A549 (cell line): ENCODE results near the gene CST4.
"Not testable (repeated sequence)": the region's sequence is repeated elsewhere in the genome, so short reads cannot be mapped to it uniquely, and the experiment has no call there.

Source experiments
- BHLHE40 ChIP-seq: IDR thresholded peaks from 2 replicates; pipeline ENCODE4 v1.6.1; 2012; ENCODE audit warnings: low read depth, low read length, inconsistent platforms
- TF ChIP-seq, protein P1 (sequence below): fragments of >200 bp; sonication (Bioruptor Twin); formaldehyde crosslinking; IDR thresholded peaks from 3 replicates; pipeline ENCODE4 v1.5.1; 2016

- TF ChIP-seq, protein P1, sequence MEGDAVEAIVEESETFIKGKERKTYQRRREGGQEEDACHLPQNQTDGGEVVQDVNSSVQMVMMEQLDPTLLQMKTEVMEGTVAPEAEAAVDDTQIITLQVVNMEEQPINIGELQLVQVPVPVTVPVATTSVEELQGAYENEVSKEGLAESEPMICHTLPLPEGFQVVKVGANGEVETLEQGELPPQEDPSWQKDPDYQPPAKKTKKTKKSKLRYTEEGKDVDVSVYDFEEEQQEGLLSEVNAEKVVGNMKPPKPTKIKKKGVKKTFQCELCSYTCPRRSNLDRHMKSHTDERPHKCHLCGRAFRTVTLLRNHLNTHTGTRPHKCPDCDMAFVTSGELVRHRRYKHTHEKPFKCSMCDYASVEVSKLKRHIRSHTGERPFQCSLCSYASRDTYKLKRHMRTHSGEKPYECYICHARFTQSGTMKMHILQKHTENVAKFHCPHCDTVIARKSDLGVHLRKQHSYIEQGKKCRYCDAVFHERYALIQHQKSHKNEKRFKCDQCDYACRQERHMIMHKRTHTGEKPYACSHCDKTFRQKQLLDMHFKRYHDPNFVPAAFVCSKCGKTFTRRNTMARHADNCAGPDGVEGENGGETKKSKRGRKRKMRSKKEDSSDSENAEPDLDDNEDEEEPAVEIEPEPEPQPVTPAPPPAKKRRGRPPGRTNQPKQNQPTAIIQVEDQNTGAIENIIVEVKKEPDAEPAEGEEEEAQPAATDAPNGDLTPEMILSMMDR = not testable (repeated sequence)
- not testable (repeated sequence) for TF ChIP-seq BHLHE40
These were observed 46.1 kb upstream of the CST4 start for GRCh38 chr20:23734949-23735348.
